Endothelial cell of hepatic sinusoid (primary cell): Measurements from ENCODE around the gene TSC22D2.

Experiments
- in situ Hi-C: cut with HindIII; loops from 2 replicates; pipeline ENCODE4 v1.10.0; 2017; ENCODE audit warnings: low sequenced_read_pairs

TSC22D2 gene

GRCh38 chr3:150384296-150385212, 23.5 kb upstream of the TSC22D2 start:
- in situ Hi-C loops, result no loop called here

GRCh38 chr3:150385296-150386242, 22.5 kb upstream of the TSC22D2 start:
- in situ Hi-C loops, result no loop called here

- in situ Hi-C loops, result no loop called here
Measured at GRCh38 chr3:150388498-150389418, 19.3 kb upstream of the TSC22D2 start.

- in situ Hi-C loops, result no loop called here
Measured at GRCh38 chr3:150390087-150390486, 18.0 kb upstream of the TSC22D2 start.

DNA sequence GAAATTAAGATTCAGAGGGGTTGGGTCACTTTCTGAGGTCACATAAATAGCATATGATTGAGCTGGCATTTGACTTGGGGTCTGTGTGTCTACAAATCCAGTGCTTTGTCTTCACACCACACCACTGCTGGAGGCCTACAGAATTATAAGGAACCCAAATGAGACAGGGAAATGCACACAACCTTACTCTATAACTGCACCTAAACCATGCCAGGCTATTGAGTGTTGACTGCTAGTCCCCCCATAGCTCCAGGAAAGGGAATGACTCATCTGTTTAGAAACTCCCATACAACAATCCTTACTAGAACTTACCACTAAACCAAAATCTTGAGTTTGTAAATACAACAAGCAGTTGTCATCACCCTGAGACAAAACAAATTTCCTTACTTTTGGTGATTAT, 16.9 kb upstream of the TSC22D2 start:
- in situ Hi-C loops, result no loop called here

GRCh38 chr3:150393745-150394144, 14.4 kb upstream of the TSC22D2 start:
- in situ Hi-C loops, result no loop called here

GRCh38 chr3:150394606-150395005, 13.5 kb upstream of the TSC22D2 start:
- in situ Hi-C loops, result no loop called here

GRCh38 chr3:150396491-150396890, 11.6 kb upstream of the TSC22D2 start:
- in situ Hi-C loops, result no loop called here

- in situ Hi-C loops, result no loop called here
Measured at GRCh38 chr3:150396956-150397550, 11.0 kb upstream of the TSC22D2 start.

GRCh38 chr3:150399060-150399459, 9.0 kb upstream of the TSC22D2 start:
- in situ Hi-C loops, result no loop called here

DNA sequence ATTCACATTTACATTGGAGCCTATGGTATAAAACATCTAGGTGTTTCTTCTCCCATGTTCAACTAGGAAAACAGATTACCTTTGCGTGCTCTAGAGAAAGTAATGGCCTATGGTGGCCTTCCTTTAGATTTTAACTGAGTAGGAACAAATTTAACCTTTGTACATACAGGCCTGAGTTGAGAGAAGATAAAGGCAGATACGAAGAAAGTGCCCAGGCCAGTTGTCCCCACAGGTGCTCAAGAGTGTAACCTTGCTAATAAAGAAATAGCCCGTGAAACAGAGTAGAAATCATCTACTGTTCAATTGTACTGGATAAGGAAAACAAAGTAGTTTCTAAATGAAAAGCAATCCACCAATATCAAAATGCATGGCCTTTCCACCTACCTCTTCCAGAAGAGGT, 6.8 kb upstream of the TSC22D2 start:
- in situ Hi-C loops, result no loop called here

GRCh38 chr3:150402217-150402616, 5.9 kb upstream of the TSC22D2 start:
- in situ Hi-C loops, result no loop called here

DNA sequence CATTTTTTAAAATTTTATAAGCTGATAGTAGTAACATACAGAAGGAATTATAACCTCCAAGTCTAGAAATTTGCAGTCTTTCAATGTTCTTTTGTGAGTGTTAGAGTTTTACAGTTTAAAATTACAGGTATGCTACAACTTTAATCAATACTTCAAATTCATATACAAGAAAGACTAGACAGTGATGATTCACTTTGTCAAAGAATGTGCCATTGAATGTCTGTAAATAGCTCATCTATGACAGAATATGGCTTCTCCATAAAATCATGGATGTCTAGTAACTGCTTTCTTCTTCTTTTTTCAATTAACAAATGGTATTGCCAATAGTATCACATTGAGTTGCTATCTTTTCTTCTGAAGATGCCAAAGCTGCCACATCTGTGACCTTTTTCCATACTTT, 4.1 kb upstream of the TSC22D2 start:
- in situ Hi-C loops, result no loop called here

- in situ Hi-C loops, result loop anchor here (5.0 kb wide), 1 partner anchor 55 kb away; no protein-coding TSS in a partner anchor
Measured at GRCh38 chr3:150407051-150407807, 869 bp upstream of the TSC22D2 start.

GRCh38 chr3:150407808-150408220, 284 bp upstream of the TSC22D2 start:
- in situ Hi-C loops, result loop anchor here (5.0 kb wide), 1 partner anchor 56 kb away; no protein-coding TSS in a partner anchor

GRCh38 chr3:150409125-150409511, 1.0 kb downstream of the TSC22D2 start:
- in situ Hi-C loops, result loop anchor here (5.0 kb wide), 1 partner anchor 57 kb away; no protein-coding TSS in a partner anchor

DNA sequence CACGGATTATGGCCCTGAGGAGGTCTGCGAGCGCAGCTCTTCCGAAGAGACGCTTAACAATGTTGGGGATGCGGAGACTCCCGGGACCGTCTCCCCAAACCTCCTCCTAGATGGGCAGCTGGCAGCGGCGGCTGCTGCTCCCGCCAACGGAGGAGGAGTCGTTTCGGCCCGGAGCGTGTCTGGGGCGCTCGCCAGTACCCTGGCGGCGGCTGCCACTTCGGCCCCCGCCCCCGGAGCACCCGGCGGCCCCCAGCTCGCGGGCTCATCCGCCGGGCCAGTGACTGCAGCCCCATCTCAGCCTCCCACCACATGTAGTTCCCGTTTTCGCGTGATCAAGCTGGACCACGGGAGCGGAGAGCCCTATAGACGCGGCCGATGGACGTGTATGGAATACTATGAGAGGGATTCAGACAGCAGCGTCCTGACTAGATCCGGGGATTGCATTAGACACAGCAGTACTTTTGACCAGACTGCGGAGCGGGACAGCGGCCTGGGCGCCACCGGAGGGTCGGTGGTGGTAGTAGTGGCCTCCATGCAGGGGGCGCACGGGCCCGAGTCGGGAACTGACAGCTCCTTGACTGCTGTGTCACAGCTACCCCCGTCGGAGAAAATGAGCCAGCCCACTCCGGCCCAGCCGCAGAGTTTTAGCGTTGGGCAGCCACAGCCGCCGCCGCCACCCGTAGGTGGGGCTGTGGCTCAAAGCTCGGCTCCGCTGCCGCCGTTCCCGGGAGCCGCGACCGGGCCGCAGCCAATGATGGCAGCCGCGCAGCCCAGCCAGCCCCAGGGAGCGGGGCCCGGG, 1.6 kb downstream of the TSC22D2 start:
- in situ Hi-C loops, result loop anchor here (5.0 kb wide), 2 partner anchors 57 to 182 kb away; no protein-coding TSS in a partner anchor
